HK-2 (cell line): ENCODE measurements around the gene KIF16B.

Experiments
- DNase-seq: peaks from one replicate; pipeline ENCODE4 v3.0.0-alpha.2; 2018; ENCODE audit not compliant: unreplicated experiment

Gene KIF16B

GRCh38 chr20:16360668-16361067 lies 212.6 kb downstream of the KIF16B start:
- no peak for DNase-seq

- no peak for DNase-seq
Observed at GRCh38 chr20:16353417-16353781, 219.8 kb downstream of the KIF16B start.

GRCh38 chr20:16352751-16353416 lies 220.4 kb downstream of the KIF16B start:
- DNase-seq = no peak

- no peak for DNase-seq
Observed at GRCh38 chr20:16352321-16352720, 220.9 kb downstream of the KIF16B start.

GRCh38 chr20:16351415-16351814 lies 221.8 kb downstream of the KIF16B start:
- no peak for DNase-seq

GRCh38 chr20:16350465-16350864 lies 222.8 kb downstream of the KIF16B start:
- peak; percentile 94 for DNase-seq

- peak; percentile 21 for DNase-seq
Observed at GRCh38 chr20:16349523-16350260, 223.6 kb downstream of the KIF16B start.

GRCh38 chr20:16346956-16347355 lies 226.3 kb downstream of the KIF16B start:
- DNase-seq = no peak

- DNase-seq = no peak
Observed at GRCh38 chr20:16337707-16338106, 235.5 kb downstream of the KIF16B start.

- DNase-seq = no peak
Observed at GRCh38 chr20:16327606-16328005, 245.6 kb downstream of the KIF16B start.

- DNase-seq = no peak
Observed at GRCh38 chr20:16321291-16321690, 252.0 kb downstream of the KIF16B start.

- no peak for DNase-seq
Observed at GRCh38 chr20:16317445-16318362, 255.5 kb downstream of the KIF16B start.

GRCh38 chr20:16316513-16316912 lies 256.7 kb downstream of the KIF16B start:
- DNase-seq = no peak

- no peak for DNase-seq
Observed at GRCh38 chr20:16314748-16315159, 258.5 kb downstream of the KIF16B start.

- no peak for DNase-seq
Observed at GRCh38 chr20:16314320-16314719, 258.9 kb downstream of the KIF16B start.

GRCh38 chr20:16313917-16314316 lies 259.3 kb downstream of the KIF16B start:
- DNase-seq = no peak

- no peak for DNase-seq
Observed at GRCh38 chr20:16312998-16313397, 260.2 kb downstream of the KIF16B start.

- no peak for DNase-seq
Observed at GRCh38 chr20:16311756-16312155, 261.5 kb downstream of the KIF16B start.

- DNase-seq = no peak
Observed at GRCh38 chr20:16308754-16309153, 264.5 kb downstream of the KIF16B start.

- DNase-seq = no peak
Observed at GRCh38 chr20:16302818-16303217, 270.4 kb downstream of the KIF16B start.

- DNase-seq = no peak
Observed at GRCh38 chr20:16301986-16302385, 271.3 kb downstream of the KIF16B start.

GRCh38 chr20:16299897-16300296 lies 273.4 kb downstream of the KIF16B start:
- no peak for DNase-seq
